HG02840 (cell line): ENCODE data around the gene QRFPR.
"Not testable (repeated sequence)": the region's sequence is repeated elsewhere in the genome, so short reads cannot be mapped to it uniquely, and the experiment has no call there.

ENCODE experiments used
- ATAC-seq: cut with Tn5 transposase; IDR thresholded peaks from one replicate; pipeline ENCODE4 v1.9.1; 2021; ENCODE audit warnings: mild to moderate bottlenecking, moderate library complexity, moderate number of reproducible peaks; ENCODE audit not compliant: unreplicated experiment, low FRiP score

Gene QRFPR

DNA sequence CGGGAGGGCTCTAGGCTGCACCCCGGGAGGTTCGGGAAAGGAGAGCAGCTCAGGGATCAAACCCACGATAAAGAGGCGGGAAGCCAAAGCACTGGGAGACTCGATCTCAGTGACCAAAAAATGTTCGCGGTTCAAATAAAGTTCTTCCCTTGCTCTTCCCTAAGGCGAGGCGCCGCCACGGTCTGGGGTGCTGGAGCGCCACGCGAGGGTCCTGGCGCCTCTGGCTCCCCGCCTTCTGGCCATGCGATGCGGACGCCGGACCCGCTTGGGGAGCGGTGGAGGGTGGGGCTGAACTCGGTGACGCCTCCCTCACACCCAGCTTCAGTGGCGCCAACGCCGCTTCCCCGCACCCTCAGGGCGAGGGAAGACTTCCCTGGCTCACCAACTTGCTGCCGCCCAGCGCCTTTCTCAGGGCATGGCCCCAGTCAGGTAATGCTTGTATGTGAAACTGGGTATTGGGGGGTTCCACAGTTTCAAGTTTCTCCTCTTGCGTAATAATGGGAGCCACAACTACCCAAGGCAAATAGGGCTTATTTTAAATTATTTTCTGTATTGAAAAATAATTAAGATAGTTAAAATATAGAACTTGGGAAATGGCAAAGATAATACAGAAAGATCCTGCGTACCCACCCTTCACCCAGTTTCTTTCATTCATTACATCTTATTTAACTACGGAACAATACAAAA lies at the start of gene QRFPR:
Gene QRFPR (minus strand): TSS at position 243 of the 687 bp plus-strand sequence. CDS start 371 bp downstream, outside the sequence.
- ATAC-seq = no peak

DNA sequence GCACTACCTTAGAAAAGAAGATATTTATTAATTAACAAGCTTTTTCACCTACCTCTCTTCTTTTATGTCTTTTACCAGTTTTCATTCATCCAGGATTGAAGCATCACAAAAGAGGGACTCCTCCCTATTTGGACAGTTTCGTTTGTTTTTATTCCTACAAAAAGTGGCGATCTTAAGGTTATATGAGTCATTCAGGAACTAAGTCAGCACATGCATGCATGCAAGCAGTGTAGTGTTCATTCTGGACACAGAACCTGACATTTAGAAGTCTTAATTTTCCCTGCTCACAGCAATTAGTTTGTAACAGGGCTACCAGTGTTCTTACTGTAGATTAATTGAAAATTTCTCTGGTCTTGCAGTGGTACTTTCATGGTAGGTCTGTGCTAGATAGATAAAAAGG lies 47.9 kb upstream of the QRFPR start:
- no peak for ATAC-seq

DNA sequence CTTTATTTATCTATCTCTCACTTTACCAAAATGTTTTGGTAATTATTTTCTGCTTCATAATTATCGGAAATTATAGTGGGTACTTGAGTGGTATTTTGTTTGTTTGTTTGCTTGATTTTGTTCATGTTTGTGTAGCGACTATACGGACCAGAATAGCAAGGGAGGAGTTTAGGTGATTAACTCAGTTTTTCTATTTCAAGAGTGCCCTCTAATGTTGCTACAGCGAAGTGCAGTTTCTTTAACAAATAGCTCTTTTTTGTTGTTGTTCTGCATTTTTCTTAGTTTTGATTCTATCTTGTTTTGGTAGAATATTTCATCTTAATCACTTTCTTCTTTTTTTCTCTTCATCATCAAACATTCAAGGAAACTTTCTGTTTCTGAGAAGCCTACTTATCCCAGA lies 40.8 kb upstream of the QRFPR start:
- ATAC-seq = no peak

DNA sequence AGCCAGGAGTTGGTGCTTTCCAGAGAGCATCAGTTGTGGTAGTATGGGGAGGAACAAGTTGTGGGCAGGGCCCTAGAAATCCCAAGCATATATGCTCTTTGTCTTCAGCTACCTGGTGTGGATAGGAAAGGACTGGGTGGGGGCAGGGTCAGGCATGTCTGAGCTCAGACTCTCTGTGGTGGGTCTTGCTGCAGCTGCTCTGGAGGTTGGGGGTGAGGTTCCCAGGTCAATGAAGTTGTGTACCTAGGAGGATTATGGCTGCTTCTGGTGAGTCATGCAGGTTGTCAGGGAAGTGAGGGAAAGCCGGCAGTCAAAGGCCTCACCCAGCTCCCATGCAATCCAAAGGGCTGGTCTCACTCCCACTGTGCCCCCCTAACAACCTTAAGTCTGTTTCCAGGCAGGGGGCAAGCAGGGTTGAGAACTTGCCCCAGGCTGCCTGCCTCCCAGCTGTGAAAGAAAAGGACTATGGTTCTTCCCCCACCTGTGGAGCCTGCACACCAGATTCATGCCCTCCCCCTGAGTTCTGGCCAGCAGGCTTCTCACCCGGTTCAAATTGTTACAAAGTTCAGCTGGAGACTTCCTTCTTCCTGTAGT lies 30.4 kb upstream of the QRFPR start:
- no peak for ATAC-seq

DNA sequence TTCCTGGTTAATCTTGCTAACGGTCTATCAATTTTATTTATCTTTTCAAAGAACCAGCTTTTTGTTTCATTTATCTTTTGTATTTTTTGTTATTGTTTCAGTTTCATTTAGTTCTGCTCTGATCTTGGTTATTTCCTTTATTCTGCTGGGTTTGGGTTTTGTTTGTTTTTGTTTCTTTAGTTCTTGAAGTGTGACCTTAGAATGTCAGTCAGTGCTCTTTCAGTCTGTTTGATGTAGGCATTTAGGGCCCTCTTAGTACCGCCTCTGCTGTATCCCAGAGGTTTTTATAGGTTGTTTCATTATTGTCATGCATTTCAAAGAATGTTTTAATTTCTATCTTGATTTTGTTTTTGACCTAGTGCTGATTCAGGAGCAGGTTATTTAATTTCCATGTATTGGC lies 27.7 kb upstream of the QRFPR start:
- not testable (repeated sequence) for ATAC-seq

DNA sequence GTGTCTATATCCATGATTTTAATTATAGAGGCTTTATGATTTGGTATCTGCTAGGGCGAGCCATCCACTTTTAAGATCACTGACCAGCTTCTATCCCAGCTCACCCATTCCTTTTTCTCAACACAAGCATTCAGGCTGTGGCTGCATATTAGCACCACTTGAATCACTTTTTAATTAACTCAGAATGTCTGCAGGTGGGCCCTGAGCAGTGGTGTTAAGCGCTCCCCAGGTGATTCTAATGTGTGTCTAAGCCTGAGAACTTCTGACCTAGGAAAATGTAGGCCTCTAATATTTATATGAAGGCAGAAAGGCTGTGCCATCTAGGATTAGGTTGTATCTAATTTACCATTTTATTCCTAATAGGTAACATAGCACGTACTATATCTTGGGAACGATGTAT lies 19.8 kb upstream of the QRFPR start:
- ATAC-seq = no peak

DNA sequence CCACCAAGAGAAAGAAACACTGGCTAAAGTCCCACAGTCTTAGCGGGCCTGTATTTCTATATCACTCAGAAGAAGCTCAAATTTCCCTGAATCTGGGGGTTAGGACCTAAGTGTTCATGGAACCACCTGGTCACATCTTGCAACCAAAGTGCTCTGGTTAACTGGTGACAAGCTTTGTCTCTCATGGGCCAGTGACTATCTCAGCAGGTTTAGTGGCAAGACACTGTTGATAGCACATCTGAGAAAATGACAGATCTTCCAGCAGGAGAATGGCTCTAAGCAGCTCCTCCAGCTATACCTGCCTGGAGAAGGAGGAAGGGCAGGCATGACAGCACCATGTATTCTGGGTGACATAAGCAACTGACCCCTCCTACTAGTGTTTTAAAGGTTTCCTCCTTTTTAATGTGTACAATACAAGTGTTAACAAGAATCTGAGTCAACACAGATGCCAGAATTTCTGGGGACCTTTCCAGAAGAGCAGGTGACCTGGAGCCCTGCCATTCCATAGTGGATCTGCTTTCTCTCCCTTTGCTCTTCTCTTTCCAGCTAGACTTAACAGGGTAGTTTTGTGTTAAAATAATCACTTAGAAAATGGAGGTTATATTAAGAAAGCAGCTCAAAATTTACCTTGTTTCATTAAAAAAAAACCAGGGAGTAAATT lies 17.3 kb upstream of the QRFPR start:
- ATAC-seq = no peak

DNA sequence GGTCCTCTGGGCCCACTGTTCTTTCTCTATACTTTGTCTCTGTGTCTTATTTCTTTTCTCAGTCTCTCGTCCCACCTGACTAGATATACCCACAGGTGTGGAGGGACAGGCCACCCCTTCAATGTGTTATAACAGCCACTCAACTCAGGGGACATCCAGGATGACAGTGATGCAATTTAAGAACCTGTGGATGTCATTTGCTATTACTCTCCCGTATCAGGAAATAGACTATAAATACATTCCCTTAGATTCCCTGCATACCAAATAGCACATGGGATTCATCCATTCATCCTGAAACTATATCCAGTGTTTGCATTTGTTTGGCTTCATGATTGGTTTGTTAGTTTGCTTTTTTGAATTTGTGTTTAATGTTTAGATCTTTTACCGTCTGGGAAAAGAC lies 16.6 kb upstream of the QRFPR start:
- ATAC-seq = no peak

DNA sequence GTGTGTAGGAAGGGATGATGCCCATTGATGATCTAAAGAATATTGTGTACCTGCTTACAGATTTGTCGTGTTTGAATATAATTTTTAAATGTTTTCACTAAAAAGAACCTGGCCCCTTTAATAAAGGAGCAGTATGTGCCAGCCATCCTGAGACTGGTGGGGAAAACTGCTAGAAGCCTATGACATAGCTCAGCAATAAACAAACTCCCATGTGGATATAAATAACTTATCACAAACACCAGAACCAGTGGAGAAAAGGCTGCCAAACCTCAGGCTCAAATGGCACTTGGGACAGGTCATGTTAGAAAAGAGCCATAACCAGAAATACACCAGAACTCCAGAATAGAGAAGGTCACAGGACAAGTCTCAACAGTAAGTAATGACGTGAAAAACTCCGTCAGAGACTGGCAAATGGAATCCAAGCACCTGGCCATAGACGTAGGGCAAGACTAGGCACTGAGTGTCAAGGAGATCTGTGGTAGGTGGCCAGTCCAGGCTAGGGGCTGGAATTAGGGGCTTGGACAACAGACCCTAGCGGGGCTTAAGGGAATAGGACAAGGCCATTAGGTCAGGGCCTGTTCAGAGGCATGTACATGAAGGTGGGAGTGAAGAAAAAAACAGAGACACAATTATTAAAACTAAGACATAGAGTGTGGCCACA lies 11.7 kb upstream of the QRFPR start:
- no peak for ATAC-seq

DNA sequence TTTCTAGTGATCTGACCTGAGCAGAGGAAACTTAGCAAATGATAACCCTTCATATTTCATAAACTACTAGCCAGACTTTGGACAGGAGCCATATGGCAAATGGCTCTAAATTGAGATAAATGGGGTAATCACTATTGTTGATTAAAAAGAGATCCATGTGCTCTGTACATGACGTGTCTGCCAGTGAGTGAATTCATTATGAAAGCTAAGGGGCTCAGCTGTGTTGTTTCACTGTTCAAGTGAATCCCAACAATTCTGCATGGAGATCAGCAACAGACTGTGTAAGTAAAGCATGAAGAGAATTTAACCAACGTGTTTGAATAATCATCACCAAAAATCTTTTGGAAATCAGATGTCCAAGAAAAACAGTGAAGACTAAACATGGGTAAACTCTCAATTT lies 9.5 kb upstream of the QRFPR start:
- ATAC-seq = no peak

DNA sequence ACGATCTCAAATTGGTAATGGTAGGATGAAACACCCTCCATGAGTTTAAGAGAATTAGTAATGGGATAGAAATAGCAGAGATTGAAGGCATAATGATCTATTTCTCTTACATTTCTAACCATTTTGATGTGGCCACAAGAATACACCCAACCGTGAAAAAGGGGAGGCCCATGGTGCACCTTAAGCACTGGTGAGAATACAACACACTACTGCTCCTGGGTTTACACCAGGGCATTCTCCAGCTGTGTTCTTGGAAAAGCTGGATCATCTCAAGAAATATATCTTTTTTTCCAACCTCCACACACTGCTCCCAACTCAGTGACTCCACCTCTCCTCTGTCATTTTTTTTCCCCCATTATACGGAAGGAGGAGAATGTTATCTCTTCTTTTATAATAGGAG lies 1.5 kb downstream of the QRFPR start:
- no peak for ATAC-seq

DNA sequence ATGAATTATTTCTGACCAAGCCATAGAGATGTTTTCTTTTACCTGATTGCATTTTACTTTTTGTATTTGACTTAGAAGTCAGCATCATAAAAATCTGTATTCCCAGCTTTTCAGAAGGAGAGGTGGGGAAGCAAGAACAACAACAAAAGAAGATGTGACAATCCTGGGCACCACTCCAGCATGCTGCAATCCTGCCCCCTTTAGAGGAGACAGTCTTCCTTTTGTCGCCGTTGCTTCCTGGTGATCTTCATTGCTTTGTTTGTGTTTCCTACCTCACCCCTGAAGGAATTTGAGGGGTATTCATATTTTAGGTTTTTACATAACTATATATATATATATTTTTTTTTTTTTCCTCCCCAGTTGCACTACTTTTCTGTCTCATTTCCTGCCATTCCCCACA lies 3.7 kb downstream of the QRFPR start:
- no peak for ATAC-seq

DNA sequence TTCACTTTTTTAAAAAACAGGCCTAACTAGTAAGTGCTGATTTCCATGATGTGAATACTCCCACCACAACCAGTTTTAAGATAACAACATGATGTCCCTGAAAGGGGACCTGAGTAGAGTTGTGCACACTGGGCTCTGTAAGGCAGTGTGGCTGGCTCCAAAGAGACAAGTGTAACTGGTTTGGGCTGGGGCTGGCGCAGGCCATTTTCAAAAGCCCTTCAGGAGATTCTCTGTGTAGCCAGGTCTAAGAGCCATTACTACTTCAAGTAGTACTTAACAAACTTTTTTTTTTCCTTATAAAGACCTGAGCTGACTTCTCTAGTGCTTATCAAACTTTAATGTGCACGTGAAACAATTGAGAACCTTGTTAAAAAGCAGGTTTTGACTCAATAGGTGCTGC lies 4.3 kb downstream of the QRFPR start:
- no peak for ATAC-seq

DNA sequence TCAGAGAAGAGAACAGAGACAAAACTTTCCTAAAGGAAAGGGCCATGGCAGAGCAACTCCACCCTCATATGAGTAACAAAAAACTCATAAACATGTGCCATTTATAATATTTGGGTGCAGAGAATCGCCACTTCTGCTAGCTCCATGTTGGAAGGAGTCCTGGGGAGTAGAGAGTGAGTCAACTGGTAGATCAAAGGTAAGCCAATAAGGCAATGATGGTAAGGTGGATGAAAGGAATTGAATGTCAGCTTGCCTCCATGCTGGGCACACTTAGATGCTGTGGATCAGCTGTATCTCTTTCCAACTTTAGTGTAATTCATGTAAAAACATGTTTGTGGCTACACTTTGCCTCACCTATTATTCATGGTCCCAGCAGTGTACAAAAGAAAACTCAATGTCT lies 4.7 kb downstream of the QRFPR start:
- no peak for ATAC-seq

DNA sequence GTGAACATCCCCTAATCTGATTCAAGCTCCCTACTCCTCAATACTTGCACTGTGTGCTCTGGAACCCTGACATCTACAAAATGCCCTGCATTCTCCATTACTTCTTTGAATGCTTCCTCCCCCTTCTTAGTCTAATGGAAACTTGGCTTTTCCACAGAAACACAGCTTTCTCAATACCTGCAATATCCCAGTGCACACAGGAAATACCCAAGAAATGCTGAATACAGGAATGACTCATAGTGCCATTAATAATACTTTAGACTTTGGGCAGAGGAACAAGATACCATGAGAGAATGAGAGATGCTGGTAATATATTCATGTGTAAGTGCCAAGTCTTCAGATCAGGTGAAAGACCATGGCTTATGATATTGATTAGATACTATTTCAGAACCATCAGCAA lies 5.6 kb downstream of the QRFPR start:
- ATAC-seq = no peak

DNA sequence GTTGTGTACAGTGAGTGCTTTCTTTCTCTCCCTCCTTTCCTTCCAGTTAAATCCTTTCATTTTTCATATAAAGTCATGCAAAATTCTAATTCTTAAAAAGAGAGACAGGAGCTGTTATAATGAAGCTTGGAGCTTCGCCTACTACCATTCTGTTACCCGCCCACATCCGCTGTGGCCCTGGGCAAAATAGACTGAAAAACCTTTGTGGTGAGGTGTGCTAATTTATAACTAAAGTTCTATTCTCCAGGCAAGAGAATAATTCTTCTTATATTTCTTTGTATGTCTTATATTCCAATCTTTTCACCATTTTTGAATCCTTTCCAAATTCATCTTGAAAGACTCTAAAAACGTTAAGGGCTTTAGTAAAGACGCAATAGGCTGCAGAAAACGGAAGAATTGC lies 7.0 kb downstream of the QRFPR start:
- no peak for ATAC-seq

DNA sequence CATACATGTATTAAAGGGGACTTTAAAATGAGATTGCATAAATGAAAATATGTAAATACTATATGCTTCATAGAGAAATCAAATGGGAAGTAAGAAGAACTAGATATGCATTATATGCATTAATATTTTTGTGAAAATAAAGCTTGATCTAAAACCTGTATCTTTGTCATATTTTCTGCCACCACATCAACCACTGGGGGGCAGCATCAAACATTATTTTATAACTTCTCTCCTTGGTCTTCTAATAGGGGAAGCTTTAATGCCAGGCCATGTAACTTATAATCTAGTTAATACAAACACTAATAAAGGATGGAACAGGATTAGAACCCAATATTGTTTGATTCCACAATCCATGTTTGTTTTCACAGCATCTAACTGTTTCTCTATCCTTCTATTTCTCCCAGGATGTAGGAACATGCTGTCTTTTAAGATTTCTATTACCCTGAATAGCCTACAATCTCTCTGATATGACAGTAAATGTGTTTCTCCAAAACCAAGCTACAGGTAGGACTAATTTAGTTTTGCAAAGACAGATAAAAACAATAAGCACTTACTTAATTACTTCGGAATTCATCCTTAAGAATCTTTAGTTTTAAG lies 10.0 kb downstream of the QRFPR start:
- no peak for ATAC-seq

DNA sequence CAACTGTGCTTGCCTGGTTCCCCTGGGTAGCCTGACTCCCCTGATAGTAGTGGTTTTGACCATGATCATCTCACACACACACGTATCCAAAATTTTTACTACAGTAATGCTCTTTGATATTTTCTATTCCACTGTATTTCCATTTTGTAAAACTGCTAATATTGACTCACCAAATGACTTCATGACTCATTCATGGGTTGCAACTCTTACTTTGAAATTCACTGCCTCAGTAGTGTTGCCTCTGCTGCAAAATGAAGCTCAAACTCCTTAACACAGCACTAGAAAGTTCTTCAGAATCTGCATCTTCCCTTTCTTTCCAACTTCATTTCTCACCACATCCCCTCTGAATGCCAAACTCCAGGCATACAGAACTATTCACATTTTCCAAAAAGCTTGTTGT lies 20.3 kb downstream of the QRFPR start:
- ATAC-seq = no peak

DNA sequence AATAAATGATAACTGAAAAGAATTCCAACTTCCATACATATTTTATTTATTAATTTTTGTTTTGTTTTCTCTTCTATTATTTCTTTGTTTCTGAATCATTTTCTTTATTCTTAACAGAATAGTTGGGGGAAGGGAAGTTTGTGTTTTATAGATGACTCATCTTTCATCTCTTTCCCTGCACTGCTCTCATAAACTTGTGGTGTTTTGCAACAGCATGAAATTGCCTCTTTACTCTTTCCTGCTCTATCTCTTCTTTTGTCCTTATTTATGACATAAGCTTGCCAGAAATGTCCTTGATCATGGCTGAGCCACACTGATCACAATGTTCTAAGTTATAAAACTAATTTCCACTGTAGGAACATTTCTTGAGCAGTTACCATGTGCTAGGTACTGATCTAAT lies 22.3 kb downstream of the QRFPR start:
- no peak for ATAC-seq

DNA sequence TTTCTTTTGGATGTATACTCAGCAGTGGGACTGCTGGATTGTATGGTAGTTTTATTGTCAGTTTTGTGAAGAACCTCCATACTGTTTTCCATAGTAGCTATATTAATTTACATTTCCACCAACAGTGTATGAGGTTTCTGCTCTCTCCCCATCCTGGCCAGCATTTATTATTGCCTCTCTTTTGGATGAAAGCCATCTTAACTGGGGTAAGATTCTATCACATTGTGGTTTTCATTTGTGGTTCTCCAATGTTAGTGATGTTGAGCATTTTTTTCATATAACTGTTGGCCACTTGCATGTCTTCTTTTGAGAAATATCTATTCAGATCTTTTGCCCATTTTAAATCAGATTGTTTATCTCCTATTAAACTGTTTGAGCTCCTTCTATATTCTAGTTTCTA lies 27.6 kb downstream of the QRFPR start:
- ATAC-seq = no peak

DNA sequence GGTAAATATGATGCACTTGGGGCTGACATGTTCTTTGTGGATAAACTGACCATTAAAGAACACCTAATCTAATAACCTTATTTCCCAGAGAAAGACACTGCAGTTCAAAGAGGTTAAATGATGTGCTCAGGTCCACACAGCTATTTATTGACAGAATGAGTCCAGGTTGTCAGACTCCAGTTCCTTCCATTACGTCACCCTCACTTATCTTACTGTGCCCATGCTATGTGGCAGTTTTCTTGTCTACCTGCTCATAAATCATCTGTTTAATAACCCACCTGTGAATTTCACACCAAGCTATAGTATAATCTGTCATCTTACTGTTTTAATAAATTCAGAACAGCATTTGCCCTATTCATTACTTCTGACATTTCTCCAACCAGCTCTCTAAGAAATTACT lies 36.7 kb downstream of the QRFPR start:
- no peak for ATAC-seq
